Astrocyte (in vitro differentiated cells and primary cell): ENCODE data around the gene USO1. TPM values are rescaled to one million over a fixed set of nuclear protein-coding genes. Genes with fewer than 3 reads are reported as not detected.
A peak's percentile ranks its signal among the peaks of the same experiment; 100 is the strongest.

ENCODE experiments used
- DNase-seq: peaks from one replicate; pipeline ENCODE4 v3.0.0-alpha.2; 2010; ENCODE audit warnings: low read depth
- FAIRE-seq: peaks from 2 replicates; lab custom pipeline; 2011; peaks lifted over from hg19 to GRCh38; lab: Jason Lieb, UNC
- H2AFZ ChIP-seq: 2 replicates; pipeline ENCODE4 v1.6.0; 2012; ENCODE audit warnings: low read depth, low read length, inconsistent platforms
- H3K27ac ChIP-seq: 2 replicates; pipeline ENCODE4 v1.5.1; 2011; ENCODE audit warnings: low read depth, low read length, inconsistent platforms
- H3K27me3 ChIP-seq: 2 replicates; pipeline ENCODE4 v1.6.0; 2011; ENCODE audit warnings: low read length, inconsistent platforms; ENCODE audit not compliant: insufficient read depth
- H3K36me3 ChIP-seq: 2 replicates; pipeline ENCODE4 v1.5.1; 2011; ENCODE audit warnings: low read length, inconsistent platforms; ENCODE audit not compliant: insufficient read depth
- H3K4me1 ChIP-seq: 2 replicates; pipeline ENCODE4 v1.5.1; 2011; ENCODE audit warnings: low read length, inconsistent platforms; ENCODE audit not compliant: insufficient read depth
- H3K4me2 ChIP-seq: 2 replicates; pipeline ENCODE4 v1.6.0; 2012; ENCODE audit warnings: low read length, inconsistent platforms
- H3K4me3 ChIP-seq: 2 replicates; pipeline ENCODE4 v1.5.1; 2011; ENCODE audit warnings: low read depth, mild to moderate bottlenecking, low read length, inconsistent platforms; ENCODE audit not compliant: insufficient read depth
- H3K79me2 ChIP-seq: 2 replicates; pipeline ENCODE4 v1.6.0; 2012; ENCODE audit warnings: mild to moderate bottlenecking, low read length, inconsistent platforms; ENCODE audit not compliant: insufficient read depth
- H3K9ac ChIP-seq: 2 replicates; pipeline ENCODE4 v1.6.0; 2012; ENCODE audit warnings: mild to moderate bottlenecking, low read length, inconsistent platforms
- H3K9me3 ChIP-seq: 2 replicates; pipeline ENCODE4 v1.5.1; 2012; ENCODE audit warnings: low read depth, mild to moderate bottlenecking, low read length, inconsistent platforms; ENCODE audit not compliant: insufficient read depth
- H4K20me1 ChIP-seq: 2 replicates; pipeline ENCODE4 v1.6.0; 2012; ENCODE audit warnings: low read length, inconsistent platforms; ENCODE audit not compliant: insufficient read depth
- H3K27ac Mint-ChIP-seq: one replicate; pipeline ENCODE4 v1.8.0; 2021; ENCODE audit warnings: mild to moderate bottlenecking, mixed read lengths; ENCODE audit not compliant: unreplicated experiment
- H3K27me3 Mint-ChIP-seq: one replicate; pipeline ENCODE4 v1.8.0; 2021; ENCODE audit warnings: low read depth, mixed read lengths; ENCODE audit not compliant: unreplicated experiment
- H3K36me3 Mint-ChIP-seq: one replicate; pipeline ENCODE4 v1.8.0; 2021; ENCODE audit warnings: low read depth, mixed read lengths; ENCODE audit not compliant: unreplicated experiment
- H3K4me1 Mint-ChIP-seq: one replicate; pipeline ENCODE4 v1.8.0; 2021; ENCODE audit warnings: low read depth, mixed read lengths; ENCODE audit not compliant: unreplicated experiment
- H3K4me3 Mint-ChIP-seq: one replicate; pipeline ENCODE4 v1.8.0; 2021; ENCODE audit warnings: mild to moderate bottlenecking, moderate library complexity, mixed read lengths; ENCODE audit not compliant: unreplicated experiment
- H3K9me3 Mint-ChIP-seq: one replicate; pipeline ENCODE4 v1.8.0; 2021; ENCODE audit warnings: mild to moderate bottlenecking, mixed read lengths; ENCODE audit not compliant: unreplicated experiment
- CTCF ChIP-seq: IDR thresholded peaks from 2 replicates; pipeline ENCODE4 v1.5.1; 2011; ENCODE audit warnings: low read depth, mild to moderate bottlenecking, inconsistent platforms, low read length, moderate library complexity; ENCODE audit not compliant: insufficient read depth
- EZH2 ChIP-seq: IDR thresholded peaks from 2 replicates; pipeline ENCODE4 v1.6.1; 2012; ENCODE audit warnings: mild to moderate bottlenecking, low read length, inconsistent platforms; ENCODE audit not compliant: insufficient read depth
- total RNA-seq: library from RNA; stranded (reverse); gene quantifications from 2 replicates; pipeline ENCODE4 v1.2.1, GENCODE V29; 2021

USO1 gene
- total RNA-seq, 1 donor from 2014 or later = 104 TPM

- H3K4me1 ChIP-seq = no peaks in the 10 kb centered on the region
- no peak overlapping the region for H3K9ac ChIP-seq
- H3K4me2 ChIP-seq = no peak overlapping the region
- DNase-seq (peak; percentile 38), FAIRE-seq (no peak)
- peaks cover 27% of the 10 kb centered on the region for H3K36me3 ChIP-seq
- H3K36me3 Mint-ChIP-seq = peaks cover 5% of the 10 kb centered on the region
- no peak overlapping the region for H2AFZ ChIP-seq
- H3K9me3 Mint-ChIP-seq = no peaks in the 10 kb centered on the region
- peaks cover 5% of the 10 kb centered on the region for H4K20me1 ChIP-seq
- no peaks in the 10 kb centered on the region for H3K79me2 ChIP-seq
- no peaks in the 10 kb centered on the region for H3K27me3 Mint-ChIP-seq
- H3K27me3 ChIP-seq = no peaks in the 10 kb centered on the region
- H3K27ac ChIP-seq = no peak overlapping the region
- H3K4me3 Mint-ChIP-seq = no peak overlapping the region
- H3K27ac Mint-ChIP-seq = no peak overlapping the region
- no peak overlapping the region for H3K4me3 ChIP-seq
- TF ChIP-seq EZH2 (no peak), CTCF (no peak)
- H3K4me1 Mint-ChIP-seq = no peaks in the 10 kb centered on the region
- no peaks in the 10 kb centered on the region for H3K9me3 ChIP-seq
Observed at GRCh38 chr4:75769036-75769435, 44.7 kb downstream of the USO1 start.

- Histone ChIP-seq H3K27ac (no peak overlapping the region), H3K36me3 (peaks cover 42% of the 10 kb centered on the region), H3K9me3 (no peaks in the 10 kb centered on the region), H4K20me1 (peaks cover 3% of the 10 kb centered on the region), H3K27me3 (no peaks in the 10 kb centered on the region), H3K4me1 (no peaks in the 10 kb centered on the region), H3K9ac (no peak overlapping the region), H3K79me2 (no peaks in the 10 kb centered on the region), H3K4me2 (no peak overlapping the region), H2AFZ (no peak overlapping the region), H3K4me3 (no peak overlapping the region)
- no peaks in the 10 kb centered on the region for H3K27me3 Mint-ChIP-seq
- FAIRE-seq = no peak
- DNase-seq = no peak
- TF ChIP-seq EZH2 = no peak
- TF ChIP-seq CTCF = no peak
- H3K9me3 Mint-ChIP-seq = no peaks in the 10 kb centered on the region
- H3K4me3 Mint-ChIP-seq = no peak overlapping the region
- no peaks in the 10 kb centered on the region for H3K4me1 Mint-ChIP-seq
- H3K36me3 Mint-ChIP-seq = peaks cover 26% of the 10 kb centered on the region
- no peak overlapping the region for H3K27ac Mint-ChIP-seq
Observed at GRCh38 chr4:75771607-75772006, 47.2 kb downstream of the USO1 start.

- H3K4me1 Mint-ChIP-seq = peaks cover 4% of the 10 kb centered on the region
- no peak overlapping the region for H3K9ac ChIP-seq
- FAIRE-seq (peak; percentile 29), DNase-seq (no peak)
- H3K36me3 ChIP-seq = peaks cover 42% of the 10 kb centered on the region
- H2AFZ ChIP-seq = no peak overlapping the region
- H3K9me3 ChIP-seq = no peaks in the 10 kb centered on the region
- H3K27ac Mint-ChIP-seq = no peak overlapping the region
- H3K36me3 Mint-ChIP-seq = peaks cover 31% of the 10 kb centered on the region
- no peak overlapping the region for H3K4me2 ChIP-seq
- no peaks in the 10 kb centered on the region for H4K20me1 ChIP-seq
- no peak overlapping the region for H3K4me3 Mint-ChIP-seq
- H3K79me2 ChIP-seq = no peaks in the 10 kb centered on the region
- no peaks in the 10 kb centered on the region for H3K27me3 ChIP-seq
- no peak overlapping the region for H3K4me3 ChIP-seq
- H3K27me3 Mint-ChIP-seq = no peaks in the 10 kb centered on the region
- H3K4me1 ChIP-seq = peaks cover 3% of the 10 kb centered on the region
- no peaks in the 10 kb centered on the region for H3K9me3 Mint-ChIP-seq
- TF ChIP-seq CTCF (no peak), EZH2 (no peak)
- no peak overlapping the region for H3K27ac ChIP-seq
Observed at GRCh38 chr4:75777589-75777988, 53.2 kb downstream of the USO1 start.
